Upper lobe of left lung (tissue), 6 donors: ENCODE data around the gene LDLRAD2. TPM values are rescaled to one million over a fixed set of nuclear protein-coding genes. Genes with fewer than 3 reads are reported as not detected.
"Not testable (repeated sequence)": the region's sequence is repeated elsewhere in the genome, so short reads cannot be mapped to it uniquely, and the experiment has no call there.

Experiments used
- ATAC-seq, 2 donors: fragments of 200-7000 bp; cut with Tn5 transposase; one replicate each; pipeline ENCODE4 v1.9.1; 2022; ENCODE audit warnings: mild to moderate bottlenecking in 2 of 2, moderate library complexity in 2 of 2; ENCODE audit not compliant: low FRiP score in 2 of 2
- DNase-seq, 2 donors: peaks; one replicate each; pipeline ENCODE4 v3.0.0-alpha.2; 2019 to 2020
- H3K27ac ChIP-seq, 4 donors: fragments of 200-600 bp; sonication (generic); one replicate each; pipeline ENCODE4 v1.5.1; 2016 to 2019
- H3K27me3 ChIP-seq, 4 donors: fragments of 200-600 bp; sonication (generic); one replicate each; pipeline ENCODE4 v1.5.1; 2017 to 2019
- H3K36me3 ChIP-seq, 4 donors: fragments of 200-600 bp; sonication (generic); one replicate each; pipeline ENCODE4 v1.5.1; 2016 to 2019
- H3K4me1 ChIP-seq, 4 donors: fragments of 200-600 bp; sonication (generic); one replicate each; pipeline ENCODE4 v1.5.1; 2018 to 2019
- H3K4me3 ChIP-seq, 4 donors: fragments of 200-600 bp; sonication (generic); one replicate each; pipeline ENCODE4 v1.5.1; 2017 to 2019; ENCODE audit warnings: mild to moderate bottlenecking in 2 of 4, moderate library complexity in 1 of 4
- H3K9me3 ChIP-seq, 4 donors: fragments of 200-600 bp; sonication (generic); one replicate each; pipeline ENCODE4 v1.5.1; 2018 to 2019
- CTCF ChIP-seq, 6 experiments: fragments of 450-650 bp in 4 of 6; fragments of 200-600 bp in 2 of 6; sonication (generic) in 2 of 6; IDR thresholded peaks; one replicate each; pipeline ENCODE4 v1.5.1; 2016 to 2019; ENCODE audit warnings: antibody characterized with exemption in 6 of 6
- EP300 ChIP-seq, 4 donors: sonication (generic); formaldehyde crosslinking; IDR thresholded peaks; one replicate each; pipeline ENCODE4 v1.5.1; 2017; ENCODE audit warnings: antibody characterized with exemption in 4 of 4, control low read depth in 2 of 4
- POLR2A ChIP-seq, 4 donors: fragments of 450-650 bp; IDR thresholded peaks; one replicate each; pipeline ENCODE4 v1.5.1; 2016 to 2017; ENCODE audit warnings: antibody characterized with exemption in 4 of 4, mild to moderate bottlenecking in 2 of 4
- POLR2AphosphoS5 ChIP-seq, 2 donors: sonication (generic); formaldehyde crosslinking; IDR thresholded peaks; one replicate each; pipeline ENCODE4 v1.5.1; 2017; ENCODE audit warnings: antibody characterized with exemption in 2 of 2
- WGBS, 2 donors: methylation state at CpG; one replicate each; pipeline ENCODE4 v1.1.5; 2017 to 2018; 5-methylcytosine and 5-hydroxymethylcytosine counted together
- total RNA-seq, 6 donors: library from RNA; depleted of rRNA in 4 of 6; stranded (reverse); fragments of >200 nt in 4 of 6; gene quantifications; one replicate each; pipeline versions ENCODE4 v1.1.0 to v1.2.1, GENCODE V29; 2016 to 2021
- donor health status: DM: no; HTN: no; CAD: no; lungs with moderate emphysema.
- donor health status: DM: no; HTN: yes; CAD: no; lungs with severe emphysema.

LDLRAD2 gene
- total RNA-seq, 6 donors from 2014 or later: 0.24 to 0.59 (median 0.34) TPM; not detected in 3

GRCh38 chr1:21783679-21784603 is 28.1 kb upstream of the LDLRAD2 start:
- ATAC-seq (no peak), DNase-seq (peak; percentile 32 to 91)
- WGBS, 2 donors: 57 to 60% methylated on average over 29 to 31 of the region's 32 CpGs
- no peaks in the 10 kb centered on the region for H3K36me3 ChIP-seq
- H3K4me3 ChIP-seq: peak overlapping the region in 3 of 4 donors; percentile 72 to 97 (median 83)
- no peak for TF ChIP-seq CTCF (IDR thresholded peaks at IDR 0.05)
- no peak for TF ChIP-seq POLR2A (IDR thresholded peaks at IDR 0.05)
- TF ChIP-seq POLR2AphosphoS5 (IDR thresholded peaks at IDR 0.05): no peak
- no peak for TF ChIP-seq EP300 (IDR thresholded peaks at IDR 0.05)
- peak overlapping the region; percentile 98 to 100 (median 99) for H3K27ac ChIP-seq
- H3K4me1 ChIP-seq: peaks cover 16 to 39% (median 25%) of the 10 kb centered on the region in 4 donors
- no peaks in the 10 kb centered on the region for H3K27me3 ChIP-seq
- H3K9me3 ChIP-seq: no peaks in the 10 kb centered on the region

- H3K9me3 ChIP-seq, H3K4me3 ChIP-seq, H3K27me3 ChIP-seq, H3K27ac ChIP-seq, H3K36me3 ChIP-seq, DNase-seq, ATAC-seq: not testable (repeated sequence)
- 86 to 95% methylated on average over 9 of the region's 9 CpGs for WGBS, 2 donors
- H3K4me1 ChIP-seq: peaks cover 9 to 21% (median 17%) of the 10 kb centered on the region in 4 donors
Measured at GRCh38 chr1:21785764-21786163, 26.3 kb upstream of the LDLRAD2 start.

- no peak overlapping the region for H3K27ac ChIP-seq
- DNase-seq: no peak
- TF ChIP-seq POLR2A (IDR thresholded peaks at IDR 0.05) (no peak), EP300 (IDR thresholded peaks at IDR 0.05) (no peak), POLR2AphosphoS5 (IDR thresholded peaks at IDR 0.05) (no peak), CTCF (IDR thresholded peaks at IDR 0.05) (no peak)
- WGBS, 2 donors: 75 to 78% methylated on average over 2 of the region's 2 CpGs
- H3K4me1 ChIP-seq: peaks cover 0 to 12% (median 8%) of the 10 kb centered on the region in 4 donors
- no peaks in the 10 kb centered on the region for H3K27me3 ChIP-seq
- no peaks in the 10 kb centered on the region for H3K36me3 ChIP-seq
- no peak overlapping the region for H3K4me3 ChIP-seq
- ATAC-seq: no peak
- no peaks in the 10 kb centered on the region for H3K9me3 ChIP-seq
Measured at GRCh38 chr1:21786640-21787039, 25.4 kb upstream of the LDLRAD2 start.

- H3K4me3 ChIP-seq: no peak overlapping the region
- no peak for ATAC-seq
- H3K9me3 ChIP-seq: peaks cover 0 to 6% (median 0%) of the 10 kb centered on the region in 4 donors
- WGBS, 2 donors: 89 to 92% methylated on average over 2 of the region's 2 CpGs
- TF ChIP-seq CTCF (IDR thresholded peaks at IDR 0.05) (no peak), EP300 (IDR thresholded peaks at IDR 0.05) (no peak), POLR2AphosphoS5 (IDR thresholded peaks at IDR 0.05) (no peak), POLR2A (IDR thresholded peaks at IDR 0.05) (no peak)
- H3K27me3 ChIP-seq: no peaks in the 10 kb centered on the region
- H3K4me1 ChIP-seq: no peaks in the 10 kb centered on the region
- DNase-seq: no peak
- no peaks in the 10 kb centered on the region for H3K36me3 ChIP-seq
- H3K27ac ChIP-seq: no peak overlapping the region
Measured at GRCh38 chr1:21793104-21793503, 19.0 kb upstream of the LDLRAD2 start.

GRCh38 chr1:21794656-21795055 is 17.4 kb upstream of the LDLRAD2 start:
- Histone ChIP-seq H3K4me3 (no peak overlapping the region), H3K9me3 (peaks cover 0 to 6% (median 0%) of the 10 kb centered on the region in 4 donors), H3K27ac (no peak overlapping the region), H3K4me1 (no peaks in the 10 kb centered on the region), H3K36me3 (no peaks in the 10 kb centered on the region), H3K27me3 (no peaks in the 10 kb centered on the region)
- TF ChIP-seq POLR2A (IDR thresholded peaks at IDR 0.05) (no peak), CTCF (IDR thresholded peaks at IDR 0.05) (no peak)
- ATAC-seq (no peak), DNase-seq (no peak)
- 79 to 92% methylated on average over 2 of the region's 2 CpGs for WGBS, 2 donors
